Activated CD8-positive, alpha-beta T cell treated with anti-CD3 and anti-CD28 coated beads for 36 hours (primary cell): ENCODE measurements around the gene ASIP. TPM values are rescaled to one million over a fixed set of nuclear protein-coding genes. Genes with fewer than 3 reads are reported as not detected.
A peak's percentile ranks its signal among the peaks of the same experiment; 100 is the strongest.

Source experiments
- ATAC-seq: fragments of 200-7000 bp; cut with Tn5 transposase; one replicate; pipeline ENCODE4 v1.10.0; 2021; ENCODE audit warnings: mild to moderate bottlenecking, moderate library complexity
- CTCF ChIA-PET: fragments of 350-600 bp; sonication (Branson Sonifier 250); formaldehyde crosslinking; loops from one replicate; lab custom pipeline; 2021; ENCODE audit warnings: antibody characterized with exemption; lab: Charles Lee
- POLR2A ChIA-PET: fragments of 350-600 bp; sonication (Branson Sonifier 250); formaldehyde crosslinking; loops from one replicate; lab custom pipeline; 2021; ENCODE audit warnings: antibody characterized with exemption; lab: Charles Lee
- DNase-seq: peaks from one replicate; pipeline ENCODE4 v3.0.0-alpha.2; 2020
- H3K27ac Mint-ChIP-seq: one replicate; pipeline ENCODE4 v1.8.0; 2021; ENCODE audit warnings: mild to moderate bottlenecking, mixed read lengths
- H3K27me3 Mint-ChIP-seq: one replicate; pipeline ENCODE4 v1.8.0; 2021; ENCODE audit warnings: mixed read lengths
- H3K36me3 Mint-ChIP-seq: one replicate; pipeline ENCODE4 v1.8.0; 2021; ENCODE audit warnings: low read depth, mixed read lengths
- H3K4me1 Mint-ChIP-seq: one replicate; pipeline ENCODE4 v1.8.0; 2021; ENCODE audit warnings: low read depth, mixed read lengths
- H3K4me3 Mint-ChIP-seq: one replicate; pipeline ENCODE4 v1.8.0; 2021; ENCODE audit warnings: mild to moderate bottlenecking, moderate library complexity, mixed read lengths
- H3K9me3 Mint-ChIP-seq: one replicate; pipeline ENCODE4 v1.8.0; 2021; ENCODE audit warnings: mixed read lengths
- CTCF ChIP-seq: fragments of 200-600 bp; IDR thresholded peaks from one replicate; pipeline ENCODE4 v1.8.0; 2022; ENCODE audit warnings: antibody characterized with exemption, mild to moderate bottlenecking
- intact Hi-C: fragments of 100-400 bp; cut with micrococcal nuclease; formaldehyde crosslinking; loops from one replicate; pipeline ENCODE4 v1.10.0; 2022
- total RNA-seq, 2 experiments: library from RNA; stranded (reverse); gene quantifications; one replicate each; pipeline ENCODE4 v1.2.3, GENCODE V29; 2021

ASIP gene
- total RNA-seq, 2 experiments from 2014 or later, result not detected

- intact Hi-C loops, result no loop called here
- no peak for DNase-seq
- no peak for TF ChIP-seq CTCF
- H3K27me3 Mint-ChIP-seq, result no peaks in the 10 kb centered on the region
- CTCF ChIA-PET, result no interaction called here
- peaks cover 15% of the 10 kb centered on the region for H3K4me1 Mint-ChIP-seq
- H3K36me3 Mint-ChIP-seq, result no peaks in the 10 kb centered on the region
- peaks cover 6% of the 10 kb centered on the region for H3K9me3 Mint-ChIP-seq
- no peak overlapping the region for H3K27ac Mint-ChIP-seq
- ATAC-seq, result no peak
- POLR2A ChIA-PET, result interaction anchor here (1.2 kb wide), 1 partner anchor 26 kb away, joined by 3 read pairs; no protein-coding TSS in a partner anchor
- no peak overlapping the region for H3K4me3 Mint-ChIP-seq
Measured at GRCh38 chr20:34242879-34243278, 1.7 kb downstream of the ASIP start.

DNA sequence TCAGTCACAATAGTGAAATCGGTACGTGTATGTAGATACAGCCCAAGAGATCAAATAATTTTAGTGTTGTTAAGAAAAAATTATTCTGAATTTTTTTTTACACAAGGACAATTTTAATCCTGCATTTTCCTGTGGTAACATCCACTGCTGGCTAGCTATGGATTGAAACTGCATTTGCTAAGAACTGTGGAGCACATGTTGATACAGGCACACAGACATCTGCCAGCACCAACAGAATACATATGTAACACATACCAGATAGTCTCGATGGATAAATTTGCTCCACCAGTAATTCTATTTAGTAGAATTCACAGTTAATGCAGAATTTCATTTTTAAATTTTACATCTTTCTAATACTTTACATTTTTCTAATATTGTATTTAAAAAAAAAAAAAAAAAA is 2.2 kb downstream of the ASIP start:
- intact Hi-C loops, result no loop called here
- no peak for TF ChIP-seq CTCF
- Mint-ChIP-seq H3K4me3 (no peak overlapping the region), H3K36me3 (no peaks in the 10 kb centered on the region), H3K4me1 (peaks cover 19% of the 10 kb centered on the region), H3K9me3 (peaks cover 2% of the 10 kb centered on the region), H3K27ac (no peak overlapping the region), H3K27me3 (no peaks in the 10 kb centered on the region)
- ChIA-PET CTCF (no interaction called here), POLR2A (no interaction called here)
- DNase-seq, result no peak
- ATAC-seq, result no peak

DNA sequence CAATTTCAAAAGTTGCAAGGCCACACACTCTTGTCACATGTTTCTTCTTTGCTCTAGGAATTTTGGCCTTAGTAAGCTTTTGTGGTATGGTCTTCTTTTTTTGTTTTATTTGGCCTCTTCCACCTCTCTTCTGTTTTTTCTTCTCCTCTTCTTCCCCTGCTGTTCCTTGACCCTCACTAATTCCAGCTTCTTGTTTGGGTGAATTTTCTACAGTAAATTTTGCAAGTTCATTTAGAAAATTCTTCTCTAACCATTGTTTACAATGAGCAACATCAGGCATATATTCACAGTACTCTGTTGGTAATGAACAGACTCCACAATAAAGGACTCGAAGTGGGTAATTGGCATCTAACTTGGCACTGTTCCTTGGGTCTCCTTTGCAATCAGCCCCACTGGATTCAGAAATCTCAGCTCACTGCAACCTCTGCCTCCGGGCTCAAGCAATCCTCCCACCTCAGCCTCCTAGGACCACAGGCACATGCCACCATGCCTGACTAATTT is 5.0 kb downstream of the ASIP start:
- ChIA-PET CTCF (interaction anchor here (0.9 kb wide), 1 partner anchor 66 kb away, joined by 3 read pairs; no protein-coding TSS in a partner anchor), POLR2A (no interaction called here)
- Mint-ChIP-seq H3K36me3 (no peaks in the 10 kb centered on the region), H3K27me3 (no peaks in the 10 kb centered on the region), H3K27ac (no peak overlapping the region), H3K4me3 (no peak overlapping the region), H3K9me3 (no peaks in the 10 kb centered on the region), H3K4me1 (peaks cover 22% of the 10 kb centered on the region)
- DNase-seq (no peak), ATAC-seq (no peak)
- no peak for TF ChIP-seq CTCF
- intact Hi-C loops, result no loop called here

- Mint-ChIP-seq H3K4me3 (no peak overlapping the region), H3K36me3 (no peaks in the 10 kb centered on the region), H3K27me3 (no peaks in the 10 kb centered on the region), H3K4me1 (peaks cover 14% of the 10 kb centered on the region), H3K9me3 (no peaks in the 10 kb centered on the region), H3K27ac (no peak overlapping the region)
- ATAC-seq, result peak; percentile 86
- peak; percentile 36 for DNase-seq
- ChIA-PET CTCF (interaction anchor here (1.2 kb wide), 1 partner anchor 63 kb away, joined by 3 read pairs; no protein-coding TSS in a partner anchor), POLR2A (interaction anchor here (1.1 kb wide), 1 partner anchor 53 kb away, joined by 3 read pairs; no protein-coding TSS in a partner anchor)
- TF ChIP-seq CTCF, result no peak
- intact Hi-C loops, result no loop called here
Measured at GRCh38 chr20:34249291-34249690, 8.1 kb downstream of the ASIP start.

DNA sequence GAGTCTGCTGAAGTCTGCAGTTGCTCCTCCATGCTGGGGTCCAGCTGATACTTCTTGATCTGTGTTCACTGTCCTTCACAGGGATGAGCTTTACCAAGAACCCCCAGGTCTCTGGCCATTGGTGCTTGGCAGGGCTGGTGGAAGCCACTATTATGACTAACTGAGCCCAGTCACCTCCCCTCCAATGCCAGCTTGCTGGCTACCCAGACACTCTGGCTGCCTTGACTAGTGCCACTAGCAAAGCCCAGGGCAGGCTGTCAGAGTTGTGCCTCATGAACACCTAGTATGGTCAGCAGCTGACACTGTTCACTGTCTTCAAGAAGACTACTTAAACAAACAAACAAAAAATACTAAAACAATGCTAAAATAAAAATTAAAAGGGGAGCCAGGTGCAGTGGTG is 8.8 kb downstream of the ASIP start:
- POLR2A ChIA-PET, result interaction anchor here (0.7 to 1.1 kb wide), 3 partner anchors 9 to 237 kb away, joined by 3 to 4 read pairs (median 3); partner anchors contain the start of gene ASIP
- Mint-ChIP-seq H3K36me3 (no peaks in the 10 kb centered on the region), H3K4me3 (no peak overlapping the region), H3K27me3 (no peaks in the 10 kb centered on the region), H3K4me1 (peaks cover 14% of the 10 kb centered on the region), H3K9me3 (no peaks in the 10 kb centered on the region), H3K27ac (no peak overlapping the region)
- intact Hi-C loops, result no loop called here
- no peak for TF ChIP-seq CTCF
- no peak for DNase-seq
- CTCF ChIA-PET, result interaction anchor here (1.2 kb wide), 1 partner anchor 62 kb away, joined by 3 read pairs; no protein-coding TSS in a partner anchor
- ATAC-seq, result no peak
